ENCODE data around the gene PRR18.

DNA sequence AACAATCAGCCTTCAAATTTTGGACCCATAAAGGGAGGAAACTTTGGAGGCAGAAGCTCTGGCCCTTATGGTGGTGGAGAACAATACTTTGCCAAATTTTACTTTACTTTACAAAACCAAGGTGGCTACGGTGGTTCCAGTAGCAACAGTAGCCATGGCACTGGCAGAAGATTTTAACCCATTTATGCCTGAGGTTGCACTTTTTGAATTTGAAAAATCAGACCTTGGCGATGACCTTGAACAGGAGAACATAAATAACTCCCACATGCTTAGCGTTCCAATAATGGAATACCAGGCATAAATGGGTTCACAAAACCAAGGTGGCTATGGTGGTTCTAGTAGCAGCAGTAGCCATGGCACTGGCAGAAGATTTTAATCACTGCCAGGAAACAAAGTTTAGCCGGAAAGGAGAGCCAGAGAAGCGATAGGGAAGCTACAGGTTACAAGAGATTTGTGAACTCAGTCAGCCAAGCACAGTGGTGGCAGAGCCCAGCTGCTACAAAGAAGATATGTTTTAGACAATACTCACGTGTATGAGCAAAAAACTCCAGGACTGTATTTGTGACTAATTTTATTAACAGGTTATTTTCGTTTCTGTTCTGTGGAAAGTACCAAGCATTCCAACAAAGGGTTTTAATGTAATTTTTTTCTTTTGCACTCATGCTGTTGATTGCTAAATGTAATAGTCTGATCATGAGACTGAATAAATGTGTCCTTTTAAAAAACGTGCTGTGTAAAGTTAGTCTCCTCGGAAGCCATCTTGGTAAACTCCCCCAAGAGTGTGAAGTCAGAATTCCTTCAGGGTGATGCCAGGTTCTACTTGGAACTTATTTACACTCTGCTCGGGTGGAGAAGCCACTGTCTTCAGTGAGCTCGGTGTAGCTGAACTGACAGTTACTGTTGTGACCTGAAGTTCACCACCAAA lies 27.4 kb upstream of the PRR18 start:
- TF ChIP-seq, protein P1, sequence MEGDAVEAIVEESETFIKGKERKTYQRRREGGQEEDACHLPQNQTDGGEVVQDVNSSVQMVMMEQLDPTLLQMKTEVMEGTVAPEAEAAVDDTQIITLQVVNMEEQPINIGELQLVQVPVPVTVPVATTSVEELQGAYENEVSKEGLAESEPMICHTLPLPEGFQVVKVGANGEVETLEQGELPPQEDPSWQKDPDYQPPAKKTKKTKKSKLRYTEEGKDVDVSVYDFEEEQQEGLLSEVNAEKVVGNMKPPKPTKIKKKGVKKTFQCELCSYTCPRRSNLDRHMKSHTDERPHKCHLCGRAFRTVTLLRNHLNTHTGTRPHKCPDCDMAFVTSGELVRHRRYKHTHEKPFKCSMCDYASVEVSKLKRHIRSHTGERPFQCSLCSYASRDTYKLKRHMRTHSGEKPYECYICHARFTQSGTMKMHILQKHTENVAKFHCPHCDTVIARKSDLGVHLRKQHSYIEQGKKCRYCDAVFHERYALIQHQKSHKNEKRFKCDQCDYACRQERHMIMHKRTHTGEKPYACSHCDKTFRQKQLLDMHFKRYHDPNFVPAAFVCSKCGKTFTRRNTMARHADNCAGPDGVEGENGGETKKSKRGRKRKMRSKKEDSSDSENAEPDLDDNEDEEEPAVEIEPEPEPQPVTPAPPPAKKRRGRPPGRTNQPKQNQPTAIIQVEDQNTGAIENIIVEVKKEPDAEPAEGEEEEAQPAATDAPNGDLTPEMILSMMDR (IDR thresholded peaks at IDR 0.05; ENCODE audit: borderline replicate concordance, extremely low read depth, low read length, poor library complexity, severe bottlenecking) = no peak
- TF ChIP-seq EZH2 (IDR thresholded peaks at IDR 0.05; ENCODE audit: borderline replicate concordance, low read depth, low read length, severe bottlenecking) = no peak
